Neural progenitor cell (in vitro differentiated cells): ENCODE data around the gene SHTN1. TPM values are rescaled to one million over a fixed set of nuclear protein-coding genes. Genes with fewer than 3 reads are reported as not detected.

Experiments
- DNase-seq: peaks from one replicate; pipeline ENCODE4 v3.0.0-alpha.2; 2016; ENCODE audit warnings: low spot score
- H2AFZ ChIP-seq: fragments of 200-600 bp; sonication (generic); replicated peaks from 2 replicates; pipeline ENCODE4 v1.6.1; 2016; ENCODE audit warnings: antibody characterized with exemption
- H3F3A ChIP-seq: fragments of 200-600 bp; sonication (generic); 2 replicates; pipeline ENCODE4 v1.6.1; 2016; ENCODE audit warnings: antibody characterized with exemption, low read depth
- H3K27ac ChIP-seq: fragments of 200-600 bp; sonication (generic); 2 replicates; pipeline ENCODE4 v1.5.1; 2016; ENCODE audit warnings: mild to moderate bottlenecking
- H3K27me3 ChIP-seq: fragments of 200-600 bp; sonication (generic); 2 replicates; pipeline ENCODE4 v1.6.1; 2016; ENCODE audit warnings: mild to moderate bottlenecking, moderate library complexity
- H3K36me3 ChIP-seq: fragments of 200-600 bp; sonication (generic); 2 replicates; pipeline ENCODE4 v1.5.1; 2016
- H3K4me1 ChIP-seq: fragments of 200-600 bp; sonication (generic); 2 replicates; pipeline ENCODE4 v1.6.1; 2016; ENCODE audit warnings: mixed run types
- H3K4me2 ChIP-seq: fragments of 200-600 bp; sonication (generic); 2 replicates; pipeline ENCODE4 v1.6.1; 2016
- H3K4me3 ChIP-seq: fragments of 200-600 bp; sonication (generic); 2 replicates; pipeline ENCODE4 v1.5.1; 2016
- H3K79me2 ChIP-seq: fragments of 200-600 bp; sonication (generic); 2 replicates; pipeline ENCODE4 v1.6.1; 2016; ENCODE audit warnings: low read depth
- H3K9ac ChIP-seq: fragments of 200-600 bp; sonication (generic); 2 replicates; pipeline ENCODE4 v1.6.1; 2016
- H3K9me3 ChIP-seq: fragments of 200-600 bp; sonication (generic); 2 replicates; pipeline ENCODE4 v1.5.1; 2016; ENCODE audit warnings: low read depth
- H4K20me1 ChIP-seq: fragments of 200-600 bp; sonication (generic); 2 replicates; pipeline ENCODE4 v1.6.1; 2016; ENCODE audit warnings: low read depth
- H3K27ac Mint-ChIP-seq: 3 replicates; pipeline ENCODE4 v1.8.0; 2021; ENCODE audit warnings: mixed read lengths
- H3K27me3 Mint-ChIP-seq: 2 replicates; pipeline ENCODE4 v1.8.0; 2022; ENCODE audit warnings: low read depth, mild to moderate bottlenecking, inconsistent platforms, moderate library complexity, mixed read lengths; ENCODE audit not compliant: insufficient read depth
- H3K36me3 Mint-ChIP-seq: 3 replicates; pipeline ENCODE4 v1.8.0; 2021; ENCODE audit warnings: mixed read lengths
- H3K4me1 Mint-ChIP-seq: 3 replicates; pipeline ENCODE4 v1.8.0; 2021; ENCODE audit warnings: mixed read lengths
- H3K4me3 Mint-ChIP-seq: 3 replicates; pipeline ENCODE4 v1.8.0; 2021; ENCODE audit warnings: mild to moderate bottlenecking, moderate library complexity, mixed read lengths
- H3K9me3 Mint-ChIP-seq: 3 replicates; pipeline ENCODE4 v1.8.0; 2020; ENCODE audit warnings: mixed read lengths
- CTCF ChIP-seq: fragments of 200-600 bp; sonication (generic); IDR thresholded peaks from 2 replicates; pipeline ENCODE4 v1.5.1; 2017; ENCODE audit warnings: antibody characterized with exemption, mild to moderate bottlenecking
- EZH2 ChIP-seq: fragments of 200-600 bp; sonication (generic); IDR thresholded peaks from 2 replicates; pipeline ENCODE4 v1.6.1; 2017; ENCODE audit warnings: antibody characterized with exemption, mild to moderate bottlenecking, moderate library complexity
- EZH2phosphoT487 ChIP-seq: fragments of 200-600 bp; sonication (generic); IDR thresholded peaks from 2 replicates; pipeline ENCODE4 v1.6.1; 2017; ENCODE audit warnings: antibody characterized with exemption
- total RNA-seq: library from RNA; depleted of rRNA; stranded (reverse); fragments of >200 nt; gene quantifications from 2 replicates; pipeline ENCODE4 v1.2.3, GENCODE V29; 2015; ENCODE audit warnings: low replicate concordance

Gene SHTN1
- total RNA-seq, 1 donor from 2014 or later, result 17.3 TPM

GRCh38 chr10:116978901-116979300 is 26.1 kb downstream of the SHTN1 start:
- H4K20me1 ChIP-seq, result no peaks in the 10 kb centered on the region
- H3K27ac Mint-ChIP-seq, result no peak overlapping the region
- H3K4me1 Mint-ChIP-seq, result peaks cover 12% of the 10 kb centered on the region
- TF ChIP-seq EZH2 (no peak), CTCF (no peak), EZH2phosphoT487 (no peak)
- H3K36me3 ChIP-seq, result no peaks in the 10 kb centered on the region
- no peaks in the 10 kb centered on the region for H3K79me2 ChIP-seq
- peak overlapping the region; percentile 48 for H3K4me2 ChIP-seq
- H3K9ac ChIP-seq, result no peak overlapping the region
- H3K36me3 Mint-ChIP-seq, result no peaks in the 10 kb centered on the region
- H3K4me3 ChIP-seq, result no peak overlapping the region
- no peaks in the 10 kb centered on the region for H3K9me3 Mint-ChIP-seq
- H3K4me3 Mint-ChIP-seq, result no peak overlapping the region
- peak; percentile 45 for DNase-seq
- peak overlapping the region; percentile 66 for H3K27ac ChIP-seq
- no peak overlapping the region for H2AFZ ChIP-seq
- H3K9me3 ChIP-seq, result no peaks in the 10 kb centered on the region
- no peaks in the 10 kb centered on the region for H3K27me3 ChIP-seq
- peaks cover 37% of the 10 kb centered on the region for H3K4me1 ChIP-seq
- peaks cover 18% of the 10 kb centered on the region for H3F3A ChIP-seq
- no peaks in the 10 kb centered on the region for H3K27me3 Mint-ChIP-seq

GRCh38 chr10:116974456-116975005 is 30.5 kb downstream of the SHTN1 start:
- Histone ChIP-seq H3K9me3 (no peaks in the 10 kb centered on the region), H3K36me3 (no peaks in the 10 kb centered on the region), H3K4me2 (peak overlapping the region; percentile 8), H3K4me1 (peaks cover 40% of the 10 kb centered on the region), H4K20me1 (no peaks in the 10 kb centered on the region), H2AFZ (no peak overlapping the region), H3K4me3 (no peak overlapping the region), H3K79me2 (no peaks in the 10 kb centered on the region), H3F3A (peaks cover 10% of the 10 kb centered on the region), H3K9ac (no peak overlapping the region), H3K27ac (no peak overlapping the region), H3K27me3 (no peaks in the 10 kb centered on the region)
- H3K4me1 Mint-ChIP-seq, result peaks cover 14% of the 10 kb centered on the region
- H3K27me3 Mint-ChIP-seq, result no peaks in the 10 kb centered on the region
- no peak overlapping the region for H3K4me3 Mint-ChIP-seq
- DNase-seq, result no peak
- H3K36me3 Mint-ChIP-seq, result no peaks in the 10 kb centered on the region
- H3K9me3 Mint-ChIP-seq, result no peaks in the 10 kb centered on the region
- H3K27ac Mint-ChIP-seq, result no peak overlapping the region
- TF ChIP-seq EZH2phosphoT487 (no peak), EZH2 (no peak), CTCF (no peak)

- H3K27ac Mint-ChIP-seq, result no peak overlapping the region
- Histone ChIP-seq H3K4me2 (no peak overlapping the region), H3K9ac (no peak overlapping the region), H4K20me1 (no peaks in the 10 kb centered on the region), H3F3A (peaks cover 5% of the 10 kb centered on the region), H2AFZ (no peak overlapping the region), H3K36me3 (no peaks in the 10 kb centered on the region), H3K79me2 (no peaks in the 10 kb centered on the region), H3K27ac (no peak overlapping the region), H3K27me3 (no peaks in the 10 kb centered on the region), H3K9me3 (no peaks in the 10 kb centered on the region), H3K4me3 (no peak overlapping the region), H3K4me1 (peaks cover 35% of the 10 kb centered on the region)
- no peaks in the 10 kb centered on the region for H3K36me3 Mint-ChIP-seq
- H3K4me3 Mint-ChIP-seq, result no peak overlapping the region
- H3K27me3 Mint-ChIP-seq, result no peaks in the 10 kb centered on the region
- H3K9me3 Mint-ChIP-seq, result no peaks in the 10 kb centered on the region
- H3K4me1 Mint-ChIP-seq, result peaks cover 14% of the 10 kb centered on the region
- DNase-seq, result no peak
- TF ChIP-seq EZH2 (no peak), CTCF (no peak), EZH2phosphoT487 (no peak)
These were observed 31.0 kb downstream of the SHTN1 start for GRCh38 chr10:116973946-116974455.
